ENCODE measurements around the gene CYGB.
"Not testable (repeated sequence)": the region's sequence is repeated elsewhere in the genome, so short reads cannot be mapped to it uniquely, and the experiment has no call there.

The CYGB gene

DNA sequence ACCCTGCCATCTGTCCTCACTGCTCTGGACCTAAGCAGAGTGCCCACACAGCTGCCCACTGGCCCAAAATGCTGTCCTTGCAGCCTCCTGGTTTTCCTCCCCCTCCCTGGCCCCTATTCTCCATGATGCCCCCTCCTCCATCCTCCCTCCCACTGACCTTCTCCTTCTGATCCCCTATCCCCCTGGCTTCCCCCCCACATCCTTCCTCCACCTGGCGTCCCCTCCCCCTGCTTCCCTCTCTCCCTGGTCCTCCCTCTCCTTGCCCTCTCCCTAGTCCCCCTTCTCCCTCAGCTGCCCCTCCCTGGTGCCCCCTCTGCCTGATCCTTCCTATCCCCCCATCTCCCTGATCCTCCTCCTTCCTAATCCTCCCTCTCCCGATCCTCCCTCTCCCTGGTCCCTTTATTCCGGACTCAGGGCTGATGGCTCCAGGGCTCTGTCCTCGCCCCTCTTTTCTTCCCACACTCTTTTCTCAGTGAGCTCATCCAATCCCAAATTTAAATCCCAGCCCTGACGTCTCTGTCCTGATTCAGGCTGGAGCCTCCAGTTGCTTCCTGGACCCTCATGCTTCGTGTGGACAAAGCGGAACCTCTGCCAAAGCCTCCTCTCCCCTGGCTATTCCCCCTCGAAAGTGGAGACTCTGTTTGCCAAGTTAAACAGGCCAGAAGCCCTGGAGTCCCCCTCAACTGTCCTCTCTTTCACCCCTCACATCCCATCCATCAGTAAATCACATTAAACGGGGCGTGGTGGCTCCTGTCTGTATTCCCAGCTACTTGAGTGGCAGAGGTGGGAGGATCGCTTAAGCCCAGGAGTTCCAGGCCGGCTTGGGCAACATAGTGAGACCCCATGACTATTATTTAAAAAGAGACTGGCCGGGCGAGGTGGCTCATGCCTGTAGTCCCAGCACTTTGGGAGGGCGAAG, 18.2 kb downstream of the CYGB start:
- DNase-seq: no peak

DNA sequence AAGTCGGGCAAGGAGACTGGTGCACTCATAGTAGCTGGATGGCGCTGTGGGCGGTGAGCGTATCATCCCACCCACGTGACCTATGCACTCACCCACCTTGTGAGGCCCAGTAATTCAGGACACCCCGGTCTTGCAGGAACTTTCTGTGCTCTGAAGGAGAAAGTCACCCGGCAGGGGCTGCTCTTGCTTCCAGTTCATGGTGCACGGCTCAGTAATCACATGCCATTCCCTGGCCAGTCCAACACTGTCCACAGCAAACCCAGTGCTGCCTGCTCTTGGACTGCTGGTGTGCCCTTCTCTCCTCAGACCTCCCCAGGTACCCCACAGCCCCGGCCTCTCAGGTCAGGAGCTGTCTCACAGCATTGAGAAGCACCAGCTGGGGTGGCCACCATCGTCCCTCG, 19.9 kb downstream of the CYGB start:
- DNase-seq: no peak

DNA sequence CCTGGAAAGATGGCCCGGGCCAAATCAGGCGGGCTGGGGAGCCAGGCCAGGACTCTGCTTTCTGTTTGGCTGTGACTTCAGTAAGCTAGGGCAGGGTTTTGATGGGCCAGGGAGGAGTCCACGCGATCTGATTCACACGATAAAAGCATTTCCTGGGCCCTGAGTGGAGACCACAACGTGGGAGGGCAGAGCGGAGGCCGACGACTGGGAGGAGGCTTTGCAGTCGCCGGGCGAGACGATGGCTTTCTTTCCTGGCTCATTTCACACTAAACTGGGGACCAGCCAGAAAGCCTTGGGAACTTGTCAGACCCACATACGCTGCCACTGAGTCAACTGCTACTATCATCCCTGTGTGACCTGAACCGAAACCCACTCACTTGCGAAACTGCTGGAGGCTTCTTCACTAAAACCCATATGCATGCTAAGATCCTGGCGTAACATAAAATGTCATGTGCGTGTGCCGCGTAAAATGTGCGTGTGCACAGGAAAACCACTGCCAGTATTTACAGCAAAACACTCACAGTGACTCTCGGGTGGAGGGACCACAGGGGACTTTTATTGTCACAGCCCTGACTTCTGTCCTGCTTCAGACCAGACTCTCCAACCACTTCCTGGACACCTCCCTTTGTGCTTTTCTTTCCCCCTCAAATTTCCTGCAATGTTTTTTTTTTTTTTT, 22.1 kb downstream of the CYGB start:
- DNase-seq: no peak

DNA sequence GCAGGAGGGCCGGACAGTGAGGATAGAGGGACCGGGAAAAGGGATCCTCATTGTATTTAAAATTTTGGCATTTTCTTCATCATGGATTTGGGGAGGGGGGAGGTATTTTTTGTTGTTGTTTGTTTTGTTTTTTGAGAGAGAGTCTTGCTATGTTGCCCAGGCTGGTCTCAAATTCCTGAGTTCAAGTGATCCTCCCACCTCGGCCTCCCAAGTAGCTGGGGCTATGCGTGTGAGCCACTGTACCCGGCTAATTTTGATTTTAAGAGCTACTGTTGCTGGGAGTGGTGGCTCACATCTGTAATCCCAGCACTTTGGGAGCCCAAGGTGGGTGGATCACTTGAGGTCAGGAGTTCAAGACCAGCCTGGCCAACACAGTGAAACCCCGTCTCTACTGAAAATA, 23.2 kb downstream of the CYGB start:
- DNase-seq: not testable (repeated sequence)

DNA sequence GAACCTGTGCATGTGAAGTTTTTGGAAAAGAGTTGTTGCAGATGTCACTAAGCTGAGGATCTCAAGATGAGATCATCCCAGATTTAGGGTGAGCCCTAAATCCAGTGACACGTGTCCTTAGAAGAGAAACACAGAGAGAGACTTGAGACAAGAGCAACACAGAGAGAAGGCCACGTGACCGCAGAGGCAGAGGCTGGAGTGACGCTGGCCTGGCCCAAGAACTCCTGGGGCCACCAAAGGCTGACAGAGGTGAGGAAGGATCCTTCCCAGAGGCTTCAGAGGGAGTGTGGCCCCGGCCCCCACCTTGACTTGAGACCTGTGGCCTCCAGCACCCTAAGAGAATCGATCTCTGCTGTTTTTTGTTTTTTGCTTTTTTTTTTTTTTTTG, 24.2 kb downstream of the CYGB start:
- no peak for DNase-seq

DNA sequence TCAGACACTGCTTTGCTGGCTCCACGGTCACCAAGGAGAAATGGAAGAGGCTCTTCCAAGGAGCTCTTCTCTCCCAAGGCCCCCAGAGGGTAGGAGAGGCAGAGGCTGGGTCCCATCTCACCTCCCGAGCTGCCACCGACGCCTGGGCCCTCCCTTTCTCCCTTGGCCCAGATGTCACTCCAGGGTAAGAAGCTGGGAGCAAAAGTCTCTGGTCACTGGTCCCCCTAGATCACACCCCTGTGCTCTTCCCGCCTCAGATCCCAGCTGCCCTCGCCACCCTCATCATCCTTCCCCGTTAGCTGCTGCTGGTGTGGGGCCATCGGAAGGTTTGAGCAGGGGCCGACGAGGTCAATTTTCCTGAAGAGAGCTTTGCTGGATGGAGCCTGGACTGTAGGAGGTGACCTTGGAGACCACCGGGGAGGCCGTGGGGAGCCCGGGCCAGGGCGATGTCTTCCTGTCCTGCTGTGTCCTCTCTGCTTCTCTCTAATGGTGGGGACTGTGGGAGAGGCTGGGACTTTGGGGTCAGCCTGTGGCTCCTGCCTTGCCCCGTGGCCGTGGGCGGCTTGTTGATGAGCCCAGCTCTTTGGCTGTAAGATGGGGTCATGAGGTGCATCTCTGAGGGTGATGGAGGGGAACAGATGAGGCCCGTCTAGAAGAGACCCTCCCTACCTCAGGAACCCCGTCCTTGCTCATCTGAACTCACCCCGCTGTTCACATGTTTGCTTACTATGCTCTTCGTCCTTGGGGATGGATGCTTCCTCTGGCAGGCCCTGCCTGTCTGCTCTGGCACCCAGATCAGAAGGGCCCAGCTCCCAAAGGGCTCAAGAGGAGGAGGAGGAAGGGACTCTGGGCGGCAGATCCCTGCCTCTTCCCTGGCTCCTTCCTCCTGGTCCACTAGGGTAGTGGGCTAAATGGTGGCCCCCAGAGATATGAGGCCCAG, 24.9 kb downstream of the CYGB start:
- DNase-seq: no peak

DNA sequence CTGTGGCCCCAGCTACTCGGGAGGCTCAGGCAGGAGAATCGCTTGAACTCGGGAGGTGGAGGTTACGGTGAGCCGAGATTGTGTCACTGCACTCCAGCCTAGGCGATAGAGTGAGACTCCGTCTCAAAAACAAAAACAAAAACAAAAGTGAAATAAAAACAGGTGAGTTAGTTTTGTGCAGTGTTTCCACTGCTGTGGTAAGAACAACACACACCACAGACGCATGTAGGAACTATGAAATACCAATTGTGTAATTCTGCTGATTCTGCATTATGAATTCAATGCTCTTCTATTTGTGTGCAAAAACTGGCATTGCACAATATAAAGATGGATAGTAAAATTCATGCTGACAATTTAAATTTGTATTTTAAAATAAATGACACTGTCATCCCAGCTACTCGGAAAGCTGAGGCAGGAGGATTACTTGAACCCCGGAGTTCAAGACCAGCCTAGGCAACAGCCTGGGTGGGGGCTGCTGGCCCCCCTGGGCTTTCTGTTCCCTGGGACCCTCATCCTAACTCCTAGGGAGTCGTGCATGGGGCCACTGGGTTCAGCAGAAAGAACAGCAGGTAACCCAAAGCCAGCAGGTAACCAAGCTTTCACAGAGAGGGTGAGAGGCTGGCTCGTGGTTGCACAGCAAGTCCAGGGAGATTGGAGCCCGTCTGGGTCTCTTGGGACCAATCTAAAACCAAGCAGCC, 25.7 kb downstream of the CYGB start:
- DNase-seq: no peak

DNA sequence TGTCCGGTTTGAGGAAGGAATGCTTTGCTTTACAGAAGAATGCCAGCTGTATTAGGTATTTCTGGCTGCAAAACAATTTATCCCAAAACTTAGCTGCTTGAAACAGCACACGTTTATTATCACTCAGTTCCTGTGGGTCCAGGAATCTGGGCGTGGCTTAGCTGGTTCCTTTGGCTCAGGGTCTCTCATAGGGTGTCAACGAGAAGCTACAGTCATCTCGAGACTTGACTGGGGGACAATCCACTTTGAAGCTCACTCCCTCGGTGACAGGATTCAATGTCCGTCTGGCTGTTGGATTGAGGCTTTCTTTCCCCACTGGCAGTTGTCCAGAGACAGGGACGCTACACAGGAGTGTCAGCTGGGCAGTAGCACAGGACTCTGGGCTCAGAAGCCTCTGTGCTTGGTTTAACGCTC, 26.7 kb downstream of the CYGB start:
- no peak for DNase-seq

DNA sequence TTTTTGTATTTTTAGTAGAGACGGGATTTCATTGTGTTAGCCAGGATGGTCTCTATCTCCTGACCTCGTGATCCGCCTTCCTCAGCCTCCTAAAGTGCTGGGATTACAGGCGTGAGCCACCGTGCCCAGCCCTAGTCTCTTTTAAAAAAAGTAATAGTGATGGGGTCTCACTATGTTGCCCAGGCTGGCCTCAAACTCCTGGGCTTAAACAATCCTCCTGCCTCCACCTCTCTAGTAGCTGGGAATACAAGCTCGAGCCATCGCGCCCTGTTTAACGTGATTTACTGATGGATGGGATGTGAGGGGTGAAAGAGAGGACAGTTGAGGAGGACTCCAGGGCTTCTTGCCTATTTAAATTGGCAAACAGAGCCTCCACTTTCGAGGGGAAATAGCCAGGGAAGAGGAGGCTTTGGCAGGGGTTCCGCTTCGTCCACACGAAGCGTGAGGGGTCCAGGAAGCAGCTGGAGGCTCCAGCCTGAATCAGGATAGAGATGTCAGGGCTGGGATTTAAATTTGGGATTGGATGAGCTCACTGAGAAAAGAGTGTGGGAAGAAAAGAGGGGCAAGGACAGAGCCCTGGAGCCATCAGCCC, 28.9 kb downstream of the CYGB start:
- not testable (repeated sequence) for DNase-seq

DNA sequence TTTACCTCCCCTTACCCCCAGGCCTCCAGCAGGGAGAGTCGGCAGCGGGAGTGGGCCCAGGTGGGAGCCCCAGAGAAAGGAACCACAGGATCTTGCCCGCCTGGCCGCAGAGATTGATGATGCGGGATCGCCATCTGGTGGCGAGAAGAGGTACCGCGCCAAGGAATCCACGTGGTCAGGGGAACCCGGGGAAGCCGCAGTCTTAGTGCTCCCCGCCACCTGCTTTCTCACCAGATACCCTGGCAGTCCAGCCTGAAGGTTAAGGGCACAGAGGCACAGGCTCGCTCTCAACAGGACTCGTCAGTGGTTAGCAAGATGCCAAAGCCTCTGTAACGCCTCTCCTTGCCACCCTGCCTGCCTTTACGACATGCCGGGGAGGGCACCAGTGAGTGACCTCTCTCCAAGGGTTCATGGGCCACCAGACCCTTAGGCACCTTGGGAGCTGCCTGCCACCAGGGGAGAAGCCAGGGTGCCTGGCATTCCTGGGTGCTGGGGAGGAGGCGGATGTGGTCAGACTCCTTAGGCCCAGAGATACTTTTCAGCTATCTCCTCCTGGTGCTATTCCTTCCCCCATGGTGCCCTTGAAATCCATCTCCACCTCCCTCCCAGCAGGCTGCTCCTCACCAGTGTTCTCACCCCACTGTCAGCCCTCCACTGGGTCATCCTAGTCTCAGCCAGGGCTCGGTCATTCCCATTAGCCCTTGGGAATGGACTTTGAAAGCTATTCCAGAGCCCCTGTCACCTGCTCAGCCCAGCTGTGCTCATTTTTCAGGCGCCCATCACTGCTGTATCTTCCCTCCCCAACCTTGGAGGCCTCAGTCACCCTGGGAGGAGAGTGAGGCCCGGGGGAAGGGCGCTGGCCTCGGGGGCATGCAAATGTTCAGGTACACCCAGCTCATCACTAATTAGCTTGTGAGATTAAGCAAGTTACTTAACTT, 30.8 kb downstream of the CYGB start:
- peak; percentile 39 for DNase-seq

DNA sequence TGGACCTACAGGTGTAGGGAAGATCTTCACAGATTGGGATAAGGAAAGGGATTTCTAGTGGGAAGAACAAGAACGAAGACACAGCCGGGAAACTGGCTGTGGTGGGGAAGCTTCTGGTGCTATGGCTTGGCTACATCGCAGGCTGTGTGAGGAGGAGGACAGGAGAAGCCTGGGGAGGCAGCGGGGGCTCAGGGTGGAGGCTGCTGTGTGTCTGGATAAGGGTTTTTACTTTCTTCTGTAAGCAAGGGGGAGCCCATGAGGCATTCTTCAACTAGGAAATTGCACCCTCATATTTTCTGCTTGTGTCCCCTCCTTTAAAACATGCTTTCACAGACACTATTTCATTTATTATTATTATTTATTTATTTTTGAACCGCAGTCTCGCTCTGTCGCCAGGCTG, 33.4 kb downstream of the CYGB start:
- DNase-seq: no peak

DNA sequence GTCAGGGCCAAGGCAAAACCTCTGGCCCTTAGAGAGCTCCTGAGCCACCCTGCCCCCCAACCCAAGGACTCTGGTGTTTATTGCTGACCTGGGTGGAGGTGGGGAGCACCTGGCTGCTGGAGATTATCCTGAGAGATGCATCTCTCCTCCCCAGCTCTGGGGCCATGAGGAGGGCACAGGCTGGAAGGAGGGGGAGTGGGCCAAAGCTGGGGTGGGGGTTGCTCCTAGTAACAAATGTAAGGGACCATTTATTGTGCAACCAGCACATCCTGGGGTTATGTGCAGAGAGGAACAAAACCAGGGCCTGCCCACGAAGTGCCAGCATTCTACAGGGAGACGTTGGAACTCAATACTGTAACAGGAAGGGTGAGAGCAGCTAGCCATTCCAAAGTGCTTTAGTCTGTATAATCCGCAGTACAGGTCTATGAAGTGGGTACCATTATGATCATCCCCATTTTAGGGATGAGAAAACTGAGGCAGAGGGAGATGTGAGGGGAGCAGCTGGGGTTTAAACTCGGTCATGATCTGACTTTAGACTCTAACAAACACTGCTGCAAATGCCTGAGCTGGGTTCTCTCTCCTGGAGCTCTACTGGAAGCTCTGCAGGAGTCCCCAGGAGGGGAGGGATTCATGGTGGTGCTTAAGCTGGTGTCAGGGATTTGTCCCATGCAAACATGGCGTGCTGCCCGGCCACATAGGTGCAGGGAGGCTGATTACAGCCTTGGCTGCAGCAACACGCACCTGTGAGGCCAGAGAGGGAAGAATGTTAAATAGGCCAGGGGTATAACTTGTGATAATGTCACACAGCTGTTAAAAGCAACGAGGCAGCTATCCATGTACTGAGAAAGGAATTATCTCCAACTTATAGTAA, 34.9 kb downstream of the CYGB start:
- DNase-seq: no peak

DNA sequence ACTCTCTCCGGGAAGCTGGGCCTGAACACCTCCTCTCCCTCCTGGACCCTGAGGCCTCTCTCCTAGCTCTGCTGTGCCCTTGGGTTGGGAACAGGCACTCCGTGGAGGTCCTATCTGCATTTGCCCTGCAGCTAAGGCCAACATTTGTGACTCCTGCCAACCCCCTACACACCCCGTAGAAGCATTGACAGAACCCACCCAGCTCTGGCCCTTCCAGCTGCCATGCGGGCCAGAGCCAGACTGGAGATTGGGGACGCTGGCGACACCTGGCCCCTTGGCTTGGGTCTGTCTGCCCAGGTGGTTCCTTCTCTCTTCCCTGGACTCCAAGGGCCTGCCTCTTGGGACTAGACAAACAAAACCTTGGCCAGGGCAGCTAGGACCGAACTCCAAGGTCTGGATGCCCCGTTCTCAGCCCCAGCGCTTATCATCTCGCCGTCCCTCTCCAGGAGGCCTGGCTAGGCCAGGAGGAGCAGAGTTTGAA, 35.6 kb downstream of the CYGB start:
- no peak for DNase-seq

DNA sequence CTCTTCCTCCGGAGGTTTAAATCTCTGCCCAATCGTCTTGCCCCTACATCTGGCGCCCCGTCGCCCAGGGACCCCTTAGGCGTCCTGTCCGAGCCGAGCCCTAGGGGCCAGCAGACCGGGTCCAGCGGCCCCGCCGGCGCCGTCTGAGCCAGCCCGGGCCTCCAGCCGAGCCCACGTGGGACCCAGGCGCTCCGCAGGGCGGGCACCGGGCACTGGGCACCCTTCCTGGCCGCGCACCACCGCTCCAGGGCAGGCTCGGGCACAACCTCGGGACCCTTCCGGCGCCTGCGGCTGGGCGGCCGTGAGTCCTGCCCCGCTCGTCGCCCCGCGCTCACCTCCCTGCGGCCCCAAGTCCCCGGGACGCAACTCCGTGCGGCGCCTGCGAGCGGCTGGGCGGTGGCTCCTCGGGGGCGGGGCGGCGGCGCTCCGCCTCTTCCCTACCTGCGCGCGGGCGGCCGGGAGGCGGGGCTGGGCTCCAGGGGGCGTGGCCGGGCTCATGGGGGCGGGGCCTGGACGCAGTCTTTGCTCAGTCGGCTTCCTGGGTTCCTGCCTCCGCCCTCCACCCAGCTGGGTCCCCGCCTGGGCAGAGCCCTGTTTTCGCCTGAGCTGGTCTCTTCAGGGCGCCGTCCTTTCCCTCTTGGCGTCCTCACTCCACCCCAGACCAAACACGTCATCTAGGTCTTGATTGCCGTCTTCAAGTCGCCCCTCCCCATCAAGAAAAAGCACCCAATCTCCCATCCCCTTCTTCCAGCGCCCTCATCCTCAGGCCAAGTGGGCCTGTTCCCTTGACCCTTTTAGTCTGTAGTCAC, 36.3 kb downstream of the CYGB start, which contains the start of gene RHBDF2:
Gene RHBDF2, minus strand, starts transcription at position 406 of the 809 bp plus-strand sequence. CDS start 19,899 bp downstream, outside the sequence.
- peak; percentile 50 for DNase-seq

DNA sequence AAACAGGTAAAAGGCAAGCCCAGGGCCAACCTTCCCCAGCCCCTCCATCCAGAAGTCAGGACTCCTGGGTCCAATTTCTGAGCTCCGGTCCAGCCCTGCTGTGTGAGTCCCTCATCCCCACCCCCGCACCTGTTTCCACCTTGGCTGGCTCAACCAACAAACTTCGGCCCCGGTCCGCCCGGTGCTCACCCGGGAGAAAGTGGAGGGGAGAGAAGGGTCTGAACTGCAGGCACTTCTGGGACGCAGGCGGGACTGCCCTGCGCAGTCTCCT, 36.8 kb downstream of the CYGB start:
- no peak for DNase-seq

DNA sequence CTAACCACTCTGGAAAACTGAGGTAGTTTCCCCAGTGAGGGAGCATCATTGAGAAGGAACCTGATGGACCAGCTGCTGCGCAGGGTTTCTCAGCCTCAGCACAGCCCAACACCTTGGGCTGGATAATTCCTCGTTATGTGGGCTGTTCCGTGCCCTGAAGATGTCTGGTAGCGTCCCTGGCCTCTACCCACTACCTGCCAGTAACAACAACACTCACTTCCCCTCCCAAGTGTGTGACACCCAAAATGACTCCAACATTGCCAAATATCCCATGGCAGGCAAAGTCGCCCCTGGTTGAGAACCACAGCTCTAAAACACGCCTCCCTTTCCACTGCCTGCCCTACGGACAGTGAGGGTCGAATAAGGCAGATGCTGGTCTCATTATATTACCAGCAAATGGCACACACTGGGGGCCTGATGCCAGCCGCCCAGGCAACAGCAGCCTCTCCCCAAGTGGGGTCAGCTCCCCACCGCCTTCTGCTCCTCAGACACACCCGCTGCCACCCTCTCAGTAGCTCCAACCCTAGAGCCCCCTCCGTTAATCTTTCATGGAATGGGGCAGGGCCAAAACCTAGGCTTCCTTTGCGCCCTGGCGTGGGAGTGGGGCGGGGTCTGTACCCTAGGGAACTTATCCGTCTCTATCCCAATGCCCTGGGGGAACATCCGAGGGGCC, 37.3 kb downstream of the CYGB start:
- no peak for DNase-seq

DNA sequence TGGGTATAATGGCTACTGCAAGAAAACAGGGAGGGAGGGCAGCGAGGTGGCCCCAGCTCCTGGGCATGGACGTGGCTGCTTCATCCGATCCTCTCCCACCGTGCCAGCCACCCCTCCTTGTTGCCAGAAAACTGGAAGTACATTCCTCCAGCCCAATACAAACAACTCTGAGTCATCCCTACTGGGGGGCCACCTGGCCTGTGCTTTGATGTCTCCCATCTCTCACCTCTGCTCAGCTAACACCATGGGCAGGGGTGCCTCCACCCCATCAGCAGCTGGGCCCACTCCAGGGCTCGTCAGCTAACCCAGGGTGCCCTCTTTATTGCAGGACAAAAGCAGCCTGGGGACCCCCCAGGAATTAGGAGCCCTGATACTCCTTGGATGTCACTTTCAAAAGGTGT, 38.2 kb downstream of the CYGB start:
- DNase-seq: no peak

DNA sequence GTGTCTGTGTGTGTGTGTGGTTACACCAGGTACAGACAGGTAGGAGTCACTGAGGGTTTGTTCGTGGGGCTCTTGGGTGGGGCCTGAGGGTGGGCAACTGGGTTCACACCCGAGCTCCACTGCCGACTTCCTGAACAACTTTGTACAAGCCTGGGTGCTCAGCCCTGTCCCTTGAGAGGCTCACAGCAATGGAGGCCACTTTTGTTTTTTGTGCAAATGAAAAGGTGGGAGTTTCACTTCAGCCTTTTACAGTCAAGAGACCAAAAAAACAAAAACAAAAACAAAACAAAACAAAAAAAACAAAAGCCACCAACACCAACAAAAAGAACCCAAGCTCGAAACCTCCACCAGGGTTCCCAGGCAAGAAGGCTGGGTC, 38.6 kb downstream of the CYGB start:
- no peak for DNase-seq

All from NCI-H1048 (cell line).